ENCODE data around the gene CREBL2.
A peak's percentile ranks its signal among the peaks of the same experiment; 100 is the strongest.

Gene CREBL2

DNA sequence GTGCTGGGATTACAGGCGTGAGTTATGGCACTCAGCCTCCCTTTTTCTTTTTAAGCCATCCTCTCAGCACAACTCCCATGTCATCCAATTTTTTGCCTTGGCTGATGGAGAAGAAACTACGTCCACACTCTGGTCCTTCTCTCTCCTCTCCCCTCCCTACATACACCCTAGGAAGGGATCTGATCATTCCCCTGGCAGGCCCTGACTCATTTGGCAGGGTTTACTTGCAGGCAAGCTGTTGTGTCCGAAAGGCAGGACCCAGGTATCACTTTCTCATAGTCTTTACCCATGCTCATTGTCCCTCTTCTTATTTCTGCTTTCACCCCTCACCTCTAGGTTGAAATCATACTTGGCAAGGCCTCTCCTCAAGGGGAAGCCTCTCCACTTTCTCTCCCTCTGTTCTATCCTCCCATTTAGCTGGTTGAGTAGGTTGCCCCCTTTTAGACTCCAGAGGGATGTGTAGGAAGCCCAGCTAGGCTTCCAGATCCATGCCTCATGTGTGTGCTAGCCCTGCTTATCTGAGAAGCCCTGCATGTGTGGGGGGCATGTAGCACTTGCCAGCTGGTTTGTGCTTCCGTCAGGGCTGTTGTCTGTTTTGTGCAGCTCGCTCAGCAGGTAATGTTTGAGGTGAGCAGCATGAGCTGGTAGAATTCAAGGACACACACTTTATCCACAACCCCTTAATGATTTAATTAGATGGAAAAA is 69.5 kb downstream of the CREBL2 start:
- DNase-seq: no peak

- no peak for DNase-seq
Observed at GRCh38 chr12:12682284-12682683, 70.6 kb downstream of the CREBL2 start.

- DNase-seq: no peak
Observed at GRCh38 chr12:12683136-12683697, 71.5 kb downstream of the CREBL2 start.

GRCh38 chr12:12683725-12684124 is 72.0 kb downstream of the CREBL2 start:
- no peak for DNase-seq

DNA sequence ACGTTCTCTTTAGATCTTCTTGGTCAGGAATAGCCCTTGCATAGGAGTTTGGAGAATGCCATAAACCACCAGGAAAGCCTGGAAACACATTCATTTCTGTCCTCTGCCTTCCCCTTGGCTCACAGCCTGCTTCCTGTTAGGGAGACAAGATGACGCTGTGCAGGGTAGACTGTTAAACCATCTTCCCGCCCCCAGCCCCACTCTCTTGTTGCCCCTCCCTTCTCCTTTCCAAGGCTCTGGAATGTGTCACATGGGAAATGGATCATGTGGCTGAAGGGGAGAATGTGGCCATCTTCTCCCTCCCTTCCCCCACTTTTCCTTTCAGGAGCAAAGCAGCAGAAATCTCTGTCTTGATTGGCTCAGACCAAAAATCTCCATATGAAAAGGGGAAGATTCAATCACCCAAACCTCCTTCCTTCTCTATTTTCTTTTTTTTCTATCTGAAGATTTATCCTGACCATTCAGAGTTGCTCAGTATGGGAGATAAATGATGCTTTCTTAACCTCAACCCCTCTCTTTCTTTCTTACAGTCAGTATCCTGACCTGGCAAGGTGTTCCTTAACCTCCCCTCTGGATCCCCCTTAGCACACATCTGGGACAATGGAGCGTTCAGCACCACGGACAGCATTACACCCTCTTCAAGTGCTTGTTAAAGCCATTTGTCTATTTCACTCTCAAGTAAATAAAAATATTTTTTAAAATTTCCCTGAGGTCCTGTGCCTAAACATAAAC is 72.9 kb downstream of the CREBL2 start:
- DNase-seq: peak; percentile 46

DNA sequence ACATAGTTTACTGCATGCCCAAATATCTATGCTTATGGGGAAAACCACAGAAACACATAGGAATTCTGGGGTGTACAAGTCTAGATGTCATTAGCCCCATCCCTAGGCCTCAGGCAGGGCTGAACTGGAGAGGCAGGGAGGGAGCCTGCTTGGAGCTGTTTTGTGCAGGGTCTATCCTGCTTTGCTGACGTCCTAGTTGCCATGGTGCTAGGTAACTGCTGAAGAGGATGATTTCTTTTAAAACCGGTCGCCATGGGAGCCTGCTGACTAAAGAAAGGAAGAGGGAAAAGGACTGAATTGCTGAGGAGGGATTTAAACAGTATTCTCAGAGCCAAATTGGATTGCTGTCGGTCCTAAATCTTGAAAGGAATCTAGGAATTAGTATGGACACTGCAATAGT is 73.6 kb downstream of the CREBL2 start:
- DNase-seq: no peak

- DNase-seq: no peak
Observed at GRCh38 chr12:12686472-12686871, 74.8 kb downstream of the CREBL2 start.

DNA sequence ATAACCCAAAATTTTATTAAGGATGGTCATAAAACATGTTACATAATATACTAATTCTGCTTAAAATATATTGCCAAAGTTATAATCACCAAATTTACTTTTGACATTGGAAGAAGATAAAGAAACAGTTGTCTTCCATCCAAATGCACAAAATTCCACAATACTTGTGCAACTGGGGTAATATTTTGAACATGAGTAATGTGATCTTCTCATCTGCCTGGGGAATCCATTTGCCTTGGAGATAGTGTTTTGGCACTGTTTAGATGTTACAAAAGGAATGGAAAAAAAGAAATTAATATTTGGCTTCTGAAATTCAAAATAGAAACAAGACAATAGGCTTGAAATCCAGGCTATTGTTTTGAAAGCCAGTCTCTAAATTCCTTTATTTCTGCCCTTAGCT is 75.2 kb downstream of the CREBL2 start:
- peak; percentile 44 for DNase-seq

DNA sequence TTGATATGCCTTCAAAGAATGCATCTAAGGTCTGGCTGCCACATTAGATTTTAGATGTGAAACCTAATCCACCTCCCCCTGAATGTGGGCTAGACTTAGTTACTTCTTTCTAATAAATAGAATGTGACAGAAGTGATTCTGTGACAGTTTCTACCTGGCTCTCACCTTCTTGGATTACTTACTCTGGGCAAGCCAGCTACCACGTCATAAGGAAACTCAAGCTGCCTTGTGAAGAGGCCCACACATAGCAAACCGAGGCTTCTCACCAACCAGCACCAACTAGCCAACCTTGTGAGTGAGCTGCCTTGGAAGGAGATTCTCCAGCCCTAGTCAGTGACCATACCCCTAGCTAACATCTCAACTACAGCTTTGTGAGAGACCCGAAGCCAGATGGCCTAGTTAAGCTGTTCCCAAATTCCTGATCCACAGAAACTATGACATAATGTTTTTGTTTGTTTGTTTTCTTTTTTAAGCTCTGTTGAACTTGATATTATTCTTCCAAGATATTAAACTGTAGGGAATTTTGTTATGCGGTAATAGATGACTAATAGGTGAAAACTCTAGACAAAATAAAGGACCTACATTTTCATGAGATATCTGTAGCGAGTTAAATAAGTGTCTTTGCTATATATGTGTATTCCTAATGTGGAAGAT is 78.1 kb downstream of the CREBL2 start:
- no peak for DNase-seq

GRCh38 chr12:12691549-12691948 is 79.9 kb downstream of the CREBL2 start:
- no peak for DNase-seq

DNA sequence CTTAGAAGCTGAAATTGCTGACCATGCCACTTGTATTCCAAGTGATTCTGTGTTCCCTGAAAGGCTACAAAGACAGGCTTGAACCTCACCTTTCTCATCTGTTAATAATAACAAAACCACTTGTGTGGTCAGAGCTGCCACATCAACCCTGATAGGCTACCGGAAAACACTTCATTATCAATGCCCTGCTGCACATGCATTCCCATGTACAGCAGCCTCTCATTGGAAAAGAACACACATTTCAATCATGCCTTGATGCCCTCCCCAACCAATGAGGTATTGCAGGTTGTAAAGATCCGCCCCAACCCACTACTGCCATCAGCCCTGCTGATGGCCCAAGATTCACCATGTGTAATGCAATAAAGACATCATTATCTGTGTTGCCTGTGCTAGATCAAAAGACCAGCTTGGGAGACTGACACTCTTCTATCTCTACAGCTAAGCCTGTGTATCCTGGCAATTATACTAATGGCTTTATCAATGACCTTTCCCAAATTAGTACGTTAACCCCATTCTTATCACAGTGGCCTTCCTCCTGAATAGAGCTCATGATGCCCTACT is 81.5 kb downstream of the CREBL2 start:
- no peak for DNase-seq

All from fibroblast of skin of abdomen (primary cell).